NCI-H2171 (cell line): Measurements from ENCODE around the gene VPS4A.

Experiments
- DNase-seq: peaks from one replicate; lab custom pipeline; 2025; lab: John Stamatoyannopoulos, UW

VPS4A gene

GRCh38 chr16:69366431-69366830, 55.3 kb downstream of the VPS4A start:
- no peak for DNase-seq

GRCh38 chr16:69367980-69368379, 56.8 kb downstream of the VPS4A start:
- no peak for DNase-seq

DNA sequence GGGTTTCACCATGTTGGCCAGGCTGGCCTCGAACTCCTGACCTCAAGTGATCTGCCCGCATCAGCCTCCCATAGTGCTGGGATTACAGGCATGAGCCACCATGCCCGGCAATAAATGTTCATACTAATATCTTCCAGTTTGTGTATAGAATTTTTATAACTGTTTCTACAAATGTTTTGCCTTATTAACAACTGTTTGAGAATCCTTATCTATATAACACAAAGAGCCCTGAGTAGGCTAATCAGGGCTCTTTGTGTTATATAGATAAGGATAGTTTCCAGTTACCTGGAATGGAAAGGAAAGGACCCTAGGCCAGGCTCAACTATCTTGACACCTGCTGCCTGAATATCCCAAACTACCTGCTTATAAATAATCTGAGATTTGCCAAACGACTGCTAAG, 57.7 kb downstream of the VPS4A start:
- no peak for DNase-seq

DNA sequence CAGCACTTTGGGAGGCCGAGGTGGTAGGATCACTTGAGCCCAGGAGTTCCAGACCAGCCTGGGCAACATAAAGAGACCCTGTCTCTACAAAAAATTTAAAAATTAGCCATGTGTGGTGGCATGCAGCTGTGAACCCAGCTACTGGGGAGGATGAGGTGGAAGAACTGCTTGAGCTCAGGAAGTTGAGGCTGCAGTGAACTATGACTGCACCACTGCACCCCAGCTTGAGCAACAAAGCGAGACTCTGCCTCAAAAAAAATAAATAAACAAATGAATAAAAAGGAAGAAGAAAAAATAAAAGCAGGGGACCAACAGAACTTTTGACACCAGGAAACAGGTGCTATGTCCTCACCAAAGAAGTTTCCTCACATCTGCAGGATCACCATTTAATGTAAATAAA, 60.4 kb downstream of the VPS4A start:
- DNase-seq: no peak

DNA sequence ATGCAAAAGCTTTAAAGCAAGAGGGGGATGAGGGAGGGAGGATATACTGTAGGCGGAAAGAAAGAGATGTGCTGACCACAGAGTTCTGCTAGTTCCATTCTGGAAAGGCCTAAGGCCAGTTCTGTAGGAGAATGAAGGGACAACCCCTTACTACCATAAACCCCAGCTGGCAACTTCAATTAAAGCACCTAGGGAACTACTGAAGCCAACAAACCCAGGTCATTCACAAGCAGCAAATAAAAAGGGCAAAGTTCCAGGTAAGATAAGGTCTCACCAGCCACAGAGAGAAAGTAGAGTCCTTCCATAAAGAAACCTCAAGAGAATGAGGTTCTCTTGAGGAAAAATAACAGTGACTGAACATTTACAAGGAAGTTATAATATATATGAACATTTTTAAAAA, 61.9 kb downstream of the VPS4A start:
- DNase-seq: no peak
